Activated CD8-positive, alpha-beta memory T cell treated with anti-CD3 and anti-CD28 coated beads, Interleukin-2, amount 50 U/mL, for 4 hours (primary cell): ENCODE results near the gene ELAC2.
"Not testable (repeated sequence)": the region's sequence is repeated elsewhere in the genome, so short reads cannot be mapped to it uniquely, and the experiment has no call there.

Experiments used
- DNase-seq: peaks from one replicate; pipeline ENCODE4 v3.0.0-alpha.2; 2020

The ELAC2 gene

GRCh38 chr17:12985431-12986293, 32.2 kb downstream of the ELAC2 start:
- no peak for DNase-seq

GRCh38 chr17:12983991-12984884, 33.6 kb downstream of the ELAC2 start:
- DNase-seq, result no peak

GRCh38 chr17:12982224-12982623, 35.6 kb downstream of the ELAC2 start:
- no peak for DNase-seq

GRCh38 chr17:12979826-12980500, 37.9 kb downstream of the ELAC2 start:
- DNase-seq, result no peak

GRCh38 chr17:12979246-12979645, 38.6 kb downstream of the ELAC2 start:
- no peak for DNase-seq

GRCh38 chr17:12978787-12979186, 39.0 kb downstream of the ELAC2 start:
- not testable (repeated sequence) for DNase-seq

GRCh38 chr17:12977008-12977751, 40.6 kb downstream of the ELAC2 start:
- DNase-seq, result no peak

GRCh38 chr17:12974005-12974531, 43.8 kb downstream of the ELAC2 start:
- no peak for DNase-seq

- DNase-seq, result no peak
These were observed 44.3 kb downstream of the ELAC2 start for GRCh38 chr17:12973496-12974004.

GRCh38 chr17:12967962-12968361, 49.9 kb downstream of the ELAC2 start:
- no peak for DNase-seq

- no peak for DNase-seq
These were observed 51.4 kb downstream of the ELAC2 start for GRCh38 chr17:12966413-12966812.

GRCh38 chr17:12965988-12966387, 51.8 kb downstream of the ELAC2 start:
- DNase-seq, result no peak

GRCh38 chr17:12964840-12965239, 53.0 kb downstream of the ELAC2 start:
- no peak for DNase-seq

- DNase-seq, result no peak
These were observed 53.7 kb downstream of the ELAC2 start for GRCh38 chr17:12964162-12964561.

- DNase-seq, result no peak
These were observed 54.3 kb downstream of the ELAC2 start for GRCh38 chr17:12963505-12963904.

GRCh38 chr17:12961655-12962054, 56.2 kb downstream of the ELAC2 start:
- DNase-seq, result no peak

GRCh38 chr17:12959441-12959840, 58.4 kb downstream of the ELAC2 start:
- no peak for DNase-seq

GRCh38 chr17:12958786-12959185, 59.0 kb downstream of the ELAC2 start:
- no peak for DNase-seq

- no peak for DNase-seq
These were observed 62.3 kb downstream of the ELAC2 start for GRCh38 chr17:12955521-12955920.

GRCh38 chr17:12953156-12953555, 64.7 kb downstream of the ELAC2 start:
- no peak for DNase-seq

- DNase-seq, result no peak
These were observed 65.8 kb downstream of the ELAC2 start for GRCh38 chr17:12952012-12952411.

GRCh38 chr17:12947047-12947446, 70.8 kb downstream of the ELAC2 start:
- DNase-seq, result no peak
